AG10803 (cell line): ENCODE results near the gene SLC6A13.

ENCODE experiments used
- DNase-seq: peaks from one replicate; pipeline ENCODE4 v3.0.0; 2010; ENCODE audit warnings: low read depth
- H3K4me3 ChIP-seq: 2 replicates; pipeline ENCODE4 v1.5.1; 2011; ENCODE audit warnings: mild to moderate bottlenecking, low read length, control low read depth
- TF ChIP-seq, protein P1 (sequence below): conservative IDR thresholded peaks from 2 replicates; pipeline ENCODE4 v1.5.1; 2011; ENCODE audit warnings: mild to moderate bottlenecking, low read length, control low read depth, inconsistent platforms

SLC6A13 gene

GRCh38 chr12:177980-178828 is 84.4 kb downstream of the SLC6A13 start:
- TF ChIP-seq, protein P1, sequence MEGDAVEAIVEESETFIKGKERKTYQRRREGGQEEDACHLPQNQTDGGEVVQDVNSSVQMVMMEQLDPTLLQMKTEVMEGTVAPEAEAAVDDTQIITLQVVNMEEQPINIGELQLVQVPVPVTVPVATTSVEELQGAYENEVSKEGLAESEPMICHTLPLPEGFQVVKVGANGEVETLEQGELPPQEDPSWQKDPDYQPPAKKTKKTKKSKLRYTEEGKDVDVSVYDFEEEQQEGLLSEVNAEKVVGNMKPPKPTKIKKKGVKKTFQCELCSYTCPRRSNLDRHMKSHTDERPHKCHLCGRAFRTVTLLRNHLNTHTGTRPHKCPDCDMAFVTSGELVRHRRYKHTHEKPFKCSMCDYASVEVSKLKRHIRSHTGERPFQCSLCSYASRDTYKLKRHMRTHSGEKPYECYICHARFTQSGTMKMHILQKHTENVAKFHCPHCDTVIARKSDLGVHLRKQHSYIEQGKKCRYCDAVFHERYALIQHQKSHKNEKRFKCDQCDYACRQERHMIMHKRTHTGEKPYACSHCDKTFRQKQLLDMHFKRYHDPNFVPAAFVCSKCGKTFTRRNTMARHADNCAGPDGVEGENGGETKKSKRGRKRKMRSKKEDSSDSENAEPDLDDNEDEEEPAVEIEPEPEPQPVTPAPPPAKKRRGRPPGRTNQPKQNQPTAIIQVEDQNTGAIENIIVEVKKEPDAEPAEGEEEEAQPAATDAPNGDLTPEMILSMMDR, result no peak
- no peak overlapping the region for H3K4me3 ChIP-seq
- DNase-seq, result no peak

DNA sequence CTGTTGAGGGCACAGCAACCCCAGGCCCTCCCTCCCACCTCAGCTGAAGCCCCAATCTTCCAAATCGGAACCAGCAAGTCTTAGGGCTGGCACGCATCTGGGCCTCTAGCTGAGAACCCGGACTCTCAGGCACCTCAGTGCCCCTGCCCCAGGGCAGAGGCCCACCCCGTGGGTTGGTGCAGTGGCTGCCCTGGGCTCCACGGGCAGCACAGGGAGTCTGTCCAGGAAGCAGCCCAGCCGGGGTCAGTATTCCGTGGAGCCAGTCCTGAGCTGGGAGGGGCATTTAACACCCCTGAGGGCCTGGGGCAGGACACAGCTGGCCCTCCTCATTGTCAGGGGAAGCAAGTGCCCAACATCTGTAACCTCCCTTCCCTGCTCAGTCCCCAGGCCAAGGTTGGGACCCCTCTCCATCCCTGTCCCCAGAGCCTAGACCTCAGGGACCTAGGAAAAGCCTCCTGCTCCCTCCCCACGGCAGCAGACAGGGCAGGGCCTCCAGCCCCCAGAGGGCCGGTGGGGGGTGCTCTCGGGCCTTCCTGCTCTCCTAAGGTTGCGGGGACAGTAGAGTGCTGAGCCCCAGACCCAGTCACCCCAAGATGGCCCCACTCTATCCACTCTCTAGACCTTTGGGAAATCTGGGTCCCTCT is 85.2 kb downstream of the SLC6A13 start:
- no peak for DNase-seq
- TF ChIP-seq, protein P1, result no peak
- no peak overlapping the region for H3K4me3 ChIP-seq

- no peak overlapping the region for H3K4me3 ChIP-seq
- TF ChIP-seq, protein P1, result no peak
- DNase-seq, result peak; percentile 57
These were observed 86.1 kb downstream of the SLC6A13 start for GRCh38 chr12:176321-177181.

GRCh38 chr12:175759-176158 is 86.9 kb downstream of the SLC6A13 start:
- no peak for DNase-seq
- TF ChIP-seq, protein P1, result no peak
- no peak overlapping the region for H3K4me3 ChIP-seq

DNA sequence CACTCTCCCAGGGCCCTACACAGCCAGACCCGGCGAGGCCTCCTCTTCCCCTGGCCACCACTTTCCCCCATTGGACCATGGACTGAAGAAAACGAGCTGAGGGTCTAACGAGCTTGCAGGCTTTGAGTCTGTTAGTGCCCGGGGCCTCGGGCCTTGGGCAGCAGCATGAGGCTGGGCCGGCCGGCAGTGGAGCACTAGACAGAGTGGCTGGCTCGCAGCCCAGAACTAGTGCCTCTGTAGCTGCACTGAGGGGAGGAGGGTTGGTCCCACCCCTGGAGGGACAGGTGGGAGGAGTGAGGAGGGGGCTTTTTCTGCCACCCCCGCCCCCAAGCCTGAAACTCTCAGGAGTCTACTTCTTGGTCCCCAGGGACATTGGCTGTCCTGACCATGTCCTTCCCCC is 87.4 kb downstream of the SLC6A13 start:
- TF ChIP-seq, protein P1, result no peak
- H3K4me3 ChIP-seq, result no peak overlapping the region
- DNase-seq, result no peak

DNA sequence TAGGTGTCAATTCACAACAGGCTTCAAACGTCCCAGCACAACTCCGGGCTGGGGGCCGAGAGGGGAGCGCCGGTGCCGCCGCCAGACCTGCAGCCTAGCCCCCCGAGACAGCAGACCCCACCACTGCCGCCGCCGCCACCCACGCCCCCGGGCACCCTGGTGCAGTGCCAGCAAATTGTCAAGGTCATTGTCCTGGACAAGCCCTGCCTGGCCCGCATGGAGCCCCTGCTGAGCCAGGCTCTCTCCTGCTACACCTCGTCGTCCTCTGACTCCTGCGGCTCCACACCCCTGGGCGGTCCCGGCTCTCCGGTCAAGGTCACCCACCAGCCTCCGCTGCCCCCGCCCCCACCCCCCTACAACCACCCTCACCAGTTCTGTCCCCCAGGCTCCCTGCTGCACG is 88.0 kb downstream of the SLC6A13 start:
- DNase-seq, result no peak
- TF ChIP-seq, protein P1, result no peak
- no peak overlapping the region for H3K4me3 ChIP-seq
